GM12878 (cell line): Measurements from ENCODE around the gene ATAD3A. TPM values are rescaled to one million over a fixed set of nuclear protein-coding genes. Genes with fewer than 3 reads are reported as not detected.
"Not testable (repeated sequence)": the region's sequence is repeated elsewhere in the genome, so short reads cannot be mapped to it uniquely, and the experiment has no call there.

Experiments
- ATAC-seq: fragments of 200-7000 bp; cut with Tn5 transposase; 3 replicates; pipeline ENCODE4 v1.9.1; 2020; ENCODE audit warnings: mild to moderate bottlenecking, moderate library complexity
- BruUV-seq: library from RNA; stranded (reverse); fragments of 400-500 nt; replicated peaks from 2 replicates; lab custom pipeline; 2021; lab: Mats Ljungman, UMichigan
- CTCF ChIA-PET: fragments of 300-600 bp; sonication (Branson Sonifier 250); formaldehyde crosslinking; extraction: SDS; loops from one replicate; lab custom pipeline; 2021; ENCODE audit warnings: inconsistent platforms; lab: Yijun Ruan, JAX
- POLR2A ChIA-PET: fragments of 350-600 bp; formaldehyde crosslinking; extraction: SDS; loops from one replicate; lab custom pipeline; 2021; ENCODE audit warnings: inconsistent platforms; lab: Charles Lee
- RAD21 ChIA-PET: fragments of 300-600 bp; sonication (Branson Sonifier 250); formaldehyde crosslinking; loops from one replicate; lab custom pipeline; 2023; ENCODE audit warnings: antibody characterized with exemption; ENCODE audit not compliant: unreplicated experiment; lab: Charles Lee
- SMC1A ChIA-PET: fragments of 300-600 bp; sonication (Branson Sonifier 250); formaldehyde crosslinking; loops from one replicate; lab custom pipeline; 2023; ENCODE audit not compliant: unreplicated experiment, uncharacterized antibody; lab: Charles Lee
- DNase-seq: peaks from one replicate; pipeline ENCODE4 v3.0.0-alpha.2; 2011; ENCODE audit warnings: low read depth, low spot score
- FAIRE-seq: peaks from 3 replicates; lab custom pipeline; 2011; peaks lifted over from hg19 to GRCh38; lab: Jason Lieb, UNC
- H2AFZ ChIP-seq: 2 replicates; pipeline ENCODE4 v1.6.0; 2011; ENCODE audit warnings: low read depth, low read length, control low read depth; ENCODE audit not compliant: control insufficient read depth
- H3K27ac ChIP-seq: 2 replicates; pipeline ENCODE4 v1.5.1; 2011; ENCODE audit warnings: control low read depth; ENCODE audit not compliant: control insufficient read depth, insufficient read depth
- H3K27me3 ChIP-seq, 2 experiments: replicated peaks in 1 of 2; 2 replicates each; pipeline versions ENCODE4 v1.6.0 to v1.6.1; 2011; ENCODE audit warnings: low read length in 1 of 2; ENCODE audit not compliant: control insufficient read depth in 2 of 2, insufficient read depth in 2 of 2
- H3K36me3 ChIP-seq, 2 experiments: 2 replicates each; pipeline ENCODE4 v1.5.1; 2011; ENCODE audit warnings: low read length in 1 of 2; ENCODE audit not compliant: control insufficient read depth in 2 of 2, insufficient read depth in 2 of 2
- H3K4me1 ChIP-seq: 2 replicates; pipeline ENCODE4 v1.6.1; 2011; ENCODE audit warnings: mild to moderate bottlenecking, low read length, moderate library complexity, mixed read lengths; ENCODE audit not compliant: control insufficient read depth, insufficient read depth
- H3K4me2 ChIP-seq: 2 replicates; pipeline ENCODE4 v1.6.0; 2011; ENCODE audit warnings: control low read depth; ENCODE audit not compliant: control insufficient read depth, insufficient read depth
- H3K4me3 ChIP-seq: fragments of 200-600 bp; sonication (generic); 2 replicates; pipeline ENCODE4 v1.5.1; 2016
- H3K79me2 ChIP-seq: 2 replicates; pipeline ENCODE4 v1.6.0; 2011; ENCODE audit warnings: low read length; ENCODE audit not compliant: control insufficient read depth, insufficient read depth
- H3K9ac ChIP-seq: 2 replicates; pipeline ENCODE4 v1.8.0; 2011; ENCODE audit warnings: low read length, control low read depth, mixed read lengths; ENCODE audit not compliant: control insufficient read depth, insufficient read depth
- H3K9me3 ChIP-seq: replicated peaks from 3 replicates; pipeline ENCODE4 v1.5.1; 2011; ENCODE audit warnings: mild to moderate bottlenecking, low read length; ENCODE audit not compliant: control insufficient read depth, insufficient read depth
- H4K20me1 ChIP-seq: 2 replicates; pipeline ENCODE4 v1.6.0; 2011; ENCODE audit not compliant: control insufficient read depth, insufficient read depth
- E4F1 ChIP-seq: fragments of 450-650 bp; IDR thresholded peaks from 2 replicates; pipeline ENCODE4 v1.6.1; 2018; ENCODE audit warnings: borderline replicate concordance, mild to moderate bottlenecking; ENCODE audit not compliant: partially characterized antibody
- whole genome bisulfite sequencing: methylation state at CpG from one replicate; pipeline ENCODE4 v1.1.6; 2016; ENCODE audit warnings: low lambda C conversion rate; ENCODE audit not compliant: insufficient replicate concordance, insufficient coverage; ENCODE audit errors: missing lambda C conversion rate; 5-methylcytosine and 5-hydroxymethylcytosine counted together
- in situ Hi-C: fragments of 300-500 bp; cut with MboI; formaldehyde crosslinking; loops from 9 replicates; pipeline ENCODE4 v1.14.3; 2018; ENCODE audit warnings: mixed read lengths
- intact Hi-C: fragments of 100-400 bp; cut with micrococcal nuclease; formaldehyde crosslinking; loops from one replicate; pipeline ENCODE4 v1.14.2; 2022; ENCODE audit not compliant: unreplicated experiment
- polyA plus RNA-seq, 11 experiments: library from polyadenylated mRNA; depleted of rRNA in 4 of 11; unstranded in 6 of 11; stranded (reverse) in 5 of 11; fragments of >200 nt; fragmentation: Nextera tagmentation in 4 of 11; fragmentation: Illumina TruSeq in 1 of 11; extraction: Ambion mirVana in 4 of 11; extraction: Trizol in 1 of 11; gene quantifications; 1 replicate in 1 of 11; 2 replicates in 10 of 11; pipeline versions ENCODE4 v1.2.1 to v1.2.3, GENCODE V29; 2011 to 2016; ENCODE audit warnings: inconsistent platforms in 2 of 11, missing spikeins in 2 of 11, low read depth in 1 of 11
- total RNA-seq, 4 experiments: library from RNA; depleted of rRNA in 3 of 4; stranded (reverse); fragments of >200 nt in 3 of 4; fragmentation: Illumina TruSeq in 1 of 4; extraction: Trizol in 1 of 4; gene quantifications; 2 replicates each; pipeline versions ENCODE4 v1.2.1 to v1.2.3, GENCODE V29; 2013 to 2021

ATAD3A gene
- total and polyA plus RNA-seq, 10 of the 15 experiments (the other 5 are each of a cell fraction or from before 2014, with no cell fraction given): 0.05 to 93.5 (median 38.9) TPM

DNA sequence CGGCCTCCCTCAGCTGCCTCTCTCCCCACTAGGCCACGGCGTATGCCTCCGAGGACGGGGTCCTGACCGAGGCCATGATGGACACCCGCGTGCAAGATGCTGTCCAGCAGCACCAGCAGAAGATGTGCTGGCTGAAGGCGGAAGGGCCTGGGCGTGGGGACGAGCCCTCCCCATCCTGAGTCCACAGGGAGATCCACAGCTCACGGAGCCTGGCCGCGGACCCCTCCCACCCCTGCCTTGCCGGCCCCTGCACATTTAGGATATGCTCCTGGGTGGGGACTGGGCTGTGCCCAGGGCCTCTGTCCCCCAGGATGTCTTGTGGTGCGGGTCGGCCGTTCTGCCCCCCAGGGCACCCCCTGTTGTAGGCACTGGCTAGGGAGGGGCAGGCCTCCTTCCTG is 21.9 kb downstream of the ATAD3A start:
- H3K79me2 ChIP-seq, CTCF ChIA-PET, FAIRE-seq, H3K27me3 ChIP-seq, H3K27ac ChIP-seq, H3K4me2 ChIP-seq, H4K20me1 ChIP-seq, H3K36me3 ChIP-seq, intact Hi-C loops, ATAC-seq, H3K4me1 ChIP-seq, SMC1A ChIA-PET, H3K9ac ChIP-seq, H2AFZ ChIP-seq, RAD21 ChIA-PET, H3K4me3 ChIP-seq, DNase-seq, in situ Hi-C loops, BruUV-seq, H3K9me3 ChIP-seq, POLR2A ChIA-PET: not testable (repeated sequence)
- WGBS: 89% methylated on average over 18 of the region's 18 CpGs

- Histone ChIP-seq H3K36me3 (peaks cover 3 to 4% of the 10 kb centered on the region in 2 experiments; a peak in 3 of 4 replicates), H3K9ac (no peak overlapping the region), H2AFZ (no peak overlapping the region), H3K27ac (no peak overlapping the region), H3K4me2 (no peak overlapping the region), H3K79me2 (no peaks in the 10 kb centered on the region), H3K27me3 (no peaks in the 10 kb centered on the region), H4K20me1 (no peaks in the 10 kb centered on the region), H3K9me3 (no peaks in the 10 kb centered on the region; the same call in 1 of the 3 replicates), H3K4me1 (no peaks in the 10 kb centered on the region), H3K4me3 (no peak overlapping the region)
- POLR2A ChIA-PET: no interaction called here
- CTCF ChIA-PET: no interaction called here
- no peak for TF ChIP-seq E4F1
- BruUV-seq: no TSS peak
- WGBS: 68% methylated on average over 18 of the region's 31 CpGs
- RAD21 ChIA-PET: no interaction called here
- in situ Hi-C loops: no loop called here
- SMC1A ChIA-PET: no interaction called here
- no peak; the same call in 2 of the 3 replicates for ATAC-seq
- FAIRE-seq: no peak
- no peak for DNase-seq
- intact Hi-C loops: no loop called here
These were observed 22.6 kb downstream of the ATAD3A start for GRCh38 chr1:1534401-1535154.
